ENCODE data around the gene ANKAR. TPM values are rescaled to one million over a fixed set of nuclear protein-coding genes. Genes with fewer than 3 reads are reported as not detected.

Gene ANKAR
- total RNA-seq, 1 experiment from 2014 or later = 0.84 TPM

GRCh38 chr2:189702071-189702470, 27.6 kb downstream of the ANKAR start:
- Histone ChIP-seq H3K9me2 (ENCODE audit: insufficient read depth) (no peaks in the 10 kb centered on the region), H3K27ac (ENCODE audit: low read depth, low read length) (no peak overlapping the region), H3K36me3 (ENCODE audit: control insufficient read depth in 1 of 2, insufficient read depth in 2 of 2, low read length in 2 of 2) (no peaks in the 10 kb centered on the region), H3K9ac (ENCODE audit: low read length) (no peak overlapping the region), H3K4me1 (ENCODE audit: control insufficient read depth in 1 of 2, insufficient read depth in 2 of 2, low read length in 2 of 2) (peaks cover 0 to 3% of the 10 kb centered on the region in 2 experiments; a peak in 1 of 4 replicates), H3K4me3 (replicated peaks in 1 of 2; ENCODE audit: low read depth in 1 of 2, low read length in 2 of 2) (no peak overlapping the region), H3K79me2 (ENCODE audit: insufficient read depth, low read length) (no peaks in the 10 kb centered on the region), H3K9me3 (ENCODE audit: control insufficient read depth in 1 of 2, insufficient read depth in 1 of 2, low read depth in 1 of 2, low read length in 2 of 2) (no peaks in the 10 kb centered on the region), H3K4me2 (ENCODE audit: low read length) (no peak overlapping the region), H3K27me3 (ENCODE audit: insufficient read depth, low read length) (no peaks in the 10 kb centered on the region), H2AFZ (ENCODE audit: low read depth, low read length, poor library complexity, severe bottlenecking) (no peak overlapping the region), H4K20me1 (ENCODE audit: insufficient read depth) (no peaks in the 10 kb centered on the region)
- ChIA-PET POLR2A (no interaction called here), CTCF (no interaction called here), RAD21 (ENCODE audit: low non-redundant PET in 1 of 2, low total read pairs in 2 of 2, uncharacterized antibody in 2 of 2, unreplicated experiment in 2 of 2) (no interaction called here)
- TF ChIP-seq ZFX (IDR thresholded peaks at IDR 0.05) = no peak
- TF ChIP-seq, protein P1, sequence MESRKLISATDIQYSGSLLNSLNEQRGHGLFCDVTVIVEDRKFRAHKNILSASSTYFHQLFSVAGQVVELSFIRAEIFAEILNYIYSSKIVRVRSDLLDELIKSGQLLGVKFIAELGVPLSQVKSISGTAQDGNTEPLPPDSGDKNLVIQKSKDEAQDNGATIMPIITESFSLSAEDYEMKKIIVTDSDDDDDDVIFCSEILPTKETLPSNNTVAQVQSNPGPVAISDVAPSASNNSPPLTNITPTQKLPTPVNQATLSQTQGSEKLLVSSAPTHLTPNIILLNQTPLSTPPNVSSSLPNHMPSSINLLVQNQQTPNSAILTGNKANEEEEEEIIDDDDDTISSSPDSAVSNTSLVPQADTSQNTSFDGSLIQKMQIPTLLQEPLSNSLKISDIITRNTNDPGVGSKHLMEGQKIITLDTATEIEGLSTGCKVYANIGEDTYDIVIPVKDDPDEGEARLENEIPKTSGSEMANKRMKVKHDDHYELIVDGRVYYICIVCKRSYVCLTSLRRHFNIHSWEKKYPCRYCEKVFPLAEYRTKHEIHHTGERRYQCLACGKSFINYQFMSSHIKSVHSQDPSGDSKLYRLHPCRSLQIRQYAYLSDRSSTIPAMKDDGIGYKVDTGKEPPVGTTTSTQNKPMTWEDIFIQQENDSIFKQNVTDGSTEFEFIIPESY (IDR thresholded peaks at IDR 0.05; ENCODE audit: extremely low read depth, insufficient replicate concordance, low read length) = no peak
- peak in 2 of 3 experiments; percentile 30; a peak in 4 of 6 replicates for TF ChIP-seq CTCF (IDR thresholded peaks at IDR 0.05 in 2 of 3, conservative IDR thresholded peaks at IDR 0.05 in 1 of 3; ENCODE audit: borderline replicate concordance in 1 of 3, insufficient read depth in 1 of 3, low read depth in 2 of 3, low read length in 2 of 3)
- ATAC-seq = peak; percentile 63
- no TSS peak for BruUV-seq (replicated peaks)
- intact Hi-C loops (cut with micrococcal nuclease) = no loop called here
- DNase-seq (ENCODE audit: low read depth, low spot score) = no peak
